HCT116 (cell line): ENCODE data around the gene HAPSTR1. TPM values are rescaled to one million over a fixed set of nuclear protein-coding genes. Genes with fewer than 3 reads are reported as not detected.

Source experiments
- ATAC-seq: fragments of 200-7000 bp; cut with Tn5 transposase; 2 replicates; pipeline ENCODE4 v1.9.1; 2020; ENCODE audit warnings: mild to moderate bottlenecking, moderate library complexity
- BruUV-seq: library from RNA; stranded (reverse); fragments of 400-500 nt; replicated peaks from 2 replicates; lab custom pipeline; 2021; lab: Mats Ljungman, UMichigan
- CTCF ChIA-PET: fragments of 300-600 bp; sonication (Branson Sonifier 250); formaldehyde crosslinking; loops from one replicate; lab custom pipeline; 2021; ENCODE audit warnings: antibody characterized with exemption; lab: Charles Lee
- POLR2A ChIA-PET: fragments of 300-600, 350-600 bp; sonication (Branson Sonifier 250); formaldehyde crosslinking; loops from one replicate; lab custom pipeline; 2021; ENCODE audit warnings: antibody characterized with exemption; lab: Charles Lee
- RAD21 ChIA-PET, 2 experiments: fragments of 300-600 bp; sonication (Branson Sonifier 250); formaldehyde crosslinking; loops; one replicate each; lab custom pipeline; 2023; ENCODE audit warnings: low total read pairs in 2 of 2; ENCODE audit not compliant: uncharacterized antibody in 2 of 2, unreplicated experiment in 2 of 2, low non-redundant PET in 1 of 2; lab: Charles Lee
- DNase-seq: peaks from one replicate; pipeline ENCODE4 v3.0.0-alpha.2; 2010; ENCODE audit warnings: low read depth, low spot score
- H2AFZ ChIP-seq: fragments of 200-600 bp; shearing (Covaris generic), sonication (generic); 2 replicates; pipeline ENCODE4 v1.6.1; 2017; ENCODE audit warnings: low read depth, mixed run types, mixed read lengths, antibody characterized with exemption, low read length; ENCODE audit not compliant: poor library complexity, severe bottlenecking
- H3K27ac ChIP-seq: 2 replicates; pipeline ENCODE4 v1.5.1; 2012; ENCODE audit warnings: low read depth, low read length
- H3K27me3 ChIP-seq: fragments of 200-600 bp; sonication (generic); 2 replicates; pipeline ENCODE4 v1.6.1; 2016; ENCODE audit warnings: mixed run types, low read length, mixed read lengths; ENCODE audit not compliant: insufficient read depth
- H3K36me3 ChIP-seq, 2 experiments: fragments of 200-500 bp in 1 of 2; fragments of 200-600 bp in 1 of 2; sonication (Bioruptor generic) in 1 of 2; sonication (generic) in 1 of 2; 2 replicates each; pipeline versions ENCODE4 v1.5.1 to v1.6.1; 2014 to 2016; ENCODE audit warnings: low read length in 2 of 2, inconsistent platforms in 1 of 2, mixed read lengths in 1 of 2, mixed run types in 1 of 2; ENCODE audit not compliant: insufficient read depth in 2 of 2, control insufficient read depth in 1 of 2
- H3K4me1 ChIP-seq, 2 experiments: fragments of 200-600 bp in 1 of 2; sonication (generic) in 1 of 2; 2 replicates each; pipeline versions ENCODE4 v1.5.1 to v1.6.1; 2012 to 2017; ENCODE audit warnings: low read length in 2 of 2, inconsistent platforms in 1 of 2, mild to moderate bottlenecking in 1 of 2, mixed read lengths in 1 of 2, mixed run types in 1 of 2, moderate library complexity in 1 of 2; ENCODE audit not compliant: insufficient read depth in 2 of 2, control insufficient read depth in 1 of 2
- H3K4me2 ChIP-seq: fragments of 200-600 bp; sonication (generic); 2 replicates; pipeline ENCODE4 v1.6.1; 2017; ENCODE audit warnings: mixed run types, low read length, mixed read lengths
- H3K4me3 ChIP-seq, 2 experiments: fragments of 200-600 bp in 1 of 2; sonication (generic) in 1 of 2; replicated peaks in 1 of 2; 2 replicates each; pipeline ENCODE4 v1.5.1; 2011 to 2016; ENCODE audit warnings: low read length in 2 of 2, control low read depth in 1 of 2, low read depth in 1 of 2, mild to moderate bottlenecking in 1 of 2, mixed read lengths in 1 of 2, mixed run types in 1 of 2
- H3K79me2 ChIP-seq: fragments of 200-600 bp; sonication (generic); 2 replicates; pipeline ENCODE4 v1.6.1; 2017; ENCODE audit warnings: mild to moderate bottlenecking, mixed run types, low read length, moderate library complexity, mixed read lengths; ENCODE audit not compliant: insufficient read depth
- H3K9ac ChIP-seq: fragments of 200-600 bp; sonication (generic); 2 replicates; pipeline ENCODE4 v1.6.1; 2016; ENCODE audit warnings: low read length, mixed read lengths
- H3K9me2 ChIP-seq: fragments of 200-600 bp; sonication (generic), shearing (Covaris generic); 2 replicates; pipeline ENCODE4 v1.6.1; 2017; ENCODE audit warnings: mixed run types, mild to moderate bottlenecking, moderate library complexity; ENCODE audit not compliant: insufficient read depth
- H3K9me3 ChIP-seq, 2 experiments: fragments of 200-500 bp in 1 of 2; fragments of 200-600 bp in 1 of 2; sonication (Bioruptor generic) in 1 of 2; sonication (generic) in 1 of 2; 2 replicates each; pipeline ENCODE4 v1.6.1; 2014 to 2017; ENCODE audit warnings: low read length in 2 of 2, mixed read lengths in 2 of 2, inconsistent platforms in 1 of 2, low read depth in 1 of 2, mild to moderate bottlenecking in 1 of 2, mixed run types in 1 of 2, moderate library complexity in 1 of 2; ENCODE audit not compliant: control insufficient read depth in 1 of 2, insufficient read depth in 1 of 2
- H4K20me1 ChIP-seq: fragments of 200-600 bp; sonication (generic), shearing (Covaris generic); 2 replicates; pipeline ENCODE4 v1.6.1; 2017; ENCODE audit warnings: mixed run types, mild to moderate bottlenecking, moderate library complexity; ENCODE audit not compliant: insufficient read depth
- CEBPB ChIP-seq: IDR thresholded peaks from 2 replicates; pipeline ENCODE4 v1.6.1; 2012; ENCODE audit warnings: low read depth
- EGR1 ChIP-seq: IDR thresholded peaks from 2 replicates; pipeline ENCODE4 v1.6.1; 2012; ENCODE audit warnings: low read depth
- ELF1 ChIP-seq: IDR thresholded peaks from 2 replicates; pipeline ENCODE4 v1.6.1; 2012; ENCODE audit warnings: low read depth, borderline replicate concordance
- FOSL1 ChIP-seq: IDR thresholded peaks from 2 replicates; pipeline ENCODE4 v1.6.1; 2012; ENCODE audit warnings: low read depth
- JUND ChIP-seq: IDR thresholded peaks from 2 replicates; pipeline ENCODE4 v1.6.1; 2012
- POLR2AphosphoS5 ChIP-seq: IDR thresholded peaks from 2 replicates; pipeline ENCODE4 v1.6.1; 2011; ENCODE audit warnings: mild to moderate bottlenecking, low read depth, low read length, moderate library complexity
- SP1 ChIP-seq: IDR thresholded peaks from 2 replicates; pipeline ENCODE4 v1.6.1; 2012; ENCODE audit warnings: low read depth
- intact Hi-C: fragments of 100-400 bp; cut with micrococcal nuclease; formaldehyde crosslinking; loops from 2 replicates; pipeline ENCODE4 v1.10.0; 2022
- total RNA-seq: library from RNA; stranded (reverse); gene quantifications from one replicate; pipeline ENCODE4 v1.2.1, GENCODE V29; 2021; ENCODE audit not compliant: unreplicated experiment
- TF ChIP-seq, protein P1 (sequence below): IDR thresholded peaks from 2 replicates; pipeline ENCODE4 v1.6.1; 2012

HAPSTR1 gene
- total RNA-seq, 1 experiment from 2014 or later = 54.9 TPM

GRCh38 chr16:9072806-9073341 lies 18.6 kb upstream of the HAPSTR1 start:
- no peak for ATAC-seq
- intact Hi-C loops = no loop called here
- no TSS peak for BruUV-seq
- no peak overlapping the region for H3K27ac ChIP-seq
- no peaks in the 10 kb centered on the region for H3K9me2 ChIP-seq
- H3K4me2 ChIP-seq = no peak overlapping the region
- H2AFZ ChIP-seq = no peak overlapping the region
- 0 out of 2 replicates have a peak, but pooled peaks have one; percentile 16 for TF ChIP-seq SP1
- 0 out of 2 replicates have a peak, but pooled peaks have one; percentile 13 for TF ChIP-seq FOSL1
- TF ChIP-seq JUND = 0 out of 2 replicates have a peak, but pooled peaks have one; percentile 8
- TF ChIP-seq, protein P1, sequence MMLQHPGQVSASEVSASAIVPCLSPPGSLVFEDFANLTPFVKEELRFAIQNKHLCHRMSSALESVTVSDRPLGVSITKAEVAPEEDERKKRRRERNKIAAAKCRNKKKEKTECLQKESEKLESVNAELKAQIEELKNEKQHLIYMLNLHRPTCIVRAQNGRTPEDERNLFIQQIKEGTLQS = no peak
- TF ChIP-seq POLR2AphosphoS5 = no peak
- TF ChIP-seq ELF1 = no peak
- no peak for TF ChIP-seq EGR1
- peak; percentile 78 for TF ChIP-seq CEBPB
- H3K4me1 ChIP-seq = peaks cover 24 to 68% of the 10 kb centered on the region in 2 experiments
- H3K36me3 ChIP-seq = no peaks in the 10 kb centered on the region
- no peaks in the 10 kb centered on the region for H3K9me3 ChIP-seq
- no peak for DNase-seq
- H3K9ac ChIP-seq = no peak overlapping the region
- H3K79me2 ChIP-seq = peaks cover 4% of the 10 kb centered on the region; the same call in 1 of the 2 replicates
- H4K20me1 ChIP-seq = no peaks in the 10 kb centered on the region
- no peaks in the 10 kb centered on the region for H3K27me3 ChIP-seq
- POLR2A ChIA-PET = interaction anchor here (1.1 to 1.3 kb wide), 2 partner anchors 18 to 24 kb away, joined by 3 to 5 read pairs; partner anchors contain the start of gene HAPSTR1
- CTCF ChIA-PET = interaction anchor here (0.6 kb wide), 1 partner anchor 14 kb away, joined by 3 read pairs; no protein-coding TSS in a partner anchor
- RAD21 ChIA-PET = no interaction called here
- H3K4me3 ChIP-seq = no peak overlapping the region
